Stomach (tissue), 4 donors: ENCODE results near the gene TMEM120B.

Experiments
- EP300 ChIP-seq: sonication (generic); formaldehyde crosslinking; IDR thresholded peaks from one replicate; pipeline ENCODE4 v1.6.1; 2017; ENCODE audit warnings: antibody characterized with exemption
- POLR2A ChIP-seq, 4 donors: fragments of 450-650 bp; IDR thresholded peaks; one replicate each; pipeline ENCODE4 v1.6.1; 2016; ENCODE audit warnings: antibody characterized with exemption in 4 of 4, control low read depth in 2 of 4, mild to moderate bottlenecking in 1 of 4, moderate library complexity in 1 of 4
- POLR2AphosphoS5 ChIP-seq, 3 donors: sonication (generic); formaldehyde crosslinking; IDR thresholded peaks; one replicate each; pipeline ENCODE4 v1.6.1; 2016; ENCODE audit warnings: antibody characterized with exemption in 3 of 3
- TF ChIP-seq, protein P1 (sequence below), 7 experiments: fragments of 450-650 bp in 4 of 7; fragments of 200-600 bp in 3 of 7; sonication (generic) in 3 of 7; IDR thresholded peaks; one replicate each; pipeline ENCODE4 v1.5.1; 2016 to 2019; ENCODE audit warnings: antibody characterized with exemption in 7 of 7, control low read depth in 2 of 7, mild to moderate bottlenecking in 1 of 7

DNA sequence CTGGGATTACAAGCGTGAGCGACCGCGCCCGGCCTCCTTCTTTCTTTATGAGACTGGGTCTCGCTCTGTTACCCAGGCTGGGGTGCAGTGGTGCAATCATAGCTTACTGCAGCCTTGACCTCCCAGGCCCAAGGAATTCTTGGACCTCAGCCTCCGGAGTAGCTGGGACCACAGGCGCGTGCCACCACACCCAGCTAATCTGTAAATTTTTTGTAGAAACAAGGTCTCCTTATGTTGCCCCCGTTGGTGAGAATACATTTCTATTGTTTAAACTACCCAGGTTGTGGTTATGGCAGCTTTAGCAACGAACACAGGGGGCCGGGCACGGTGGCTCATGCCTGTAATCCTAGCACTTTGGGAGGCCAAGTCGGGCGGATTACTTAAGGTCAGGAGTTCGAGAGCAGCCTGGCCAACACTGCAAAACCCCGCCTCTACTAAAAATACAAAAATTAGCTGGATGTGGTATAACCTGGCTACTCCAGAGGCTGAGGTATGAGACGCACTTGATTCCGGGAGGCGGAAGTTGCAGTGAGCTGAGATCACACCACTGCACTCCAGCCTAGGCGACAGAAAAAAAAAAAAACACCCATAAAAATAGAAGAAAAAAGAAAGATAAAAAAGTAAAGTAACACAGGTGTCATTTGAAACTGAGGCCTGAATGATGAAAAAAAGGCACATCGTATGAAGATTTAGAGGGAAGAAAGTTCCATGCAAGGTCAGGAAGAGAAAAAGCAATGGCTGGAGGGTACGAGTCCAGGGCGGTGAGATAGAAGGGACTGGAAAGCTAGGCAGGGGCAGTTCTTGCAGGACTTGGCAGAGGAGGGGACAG, 977 bp upstream of the TMEM120B start:
- TF ChIP-seq POLR2A (IDR thresholded peaks at IDR 0.05) (no peak), EP300 (no peak), POLR2AphosphoS5 (IDR thresholded peaks at IDR 0.05) (no peak)
- TF ChIP-seq, protein P1, sequence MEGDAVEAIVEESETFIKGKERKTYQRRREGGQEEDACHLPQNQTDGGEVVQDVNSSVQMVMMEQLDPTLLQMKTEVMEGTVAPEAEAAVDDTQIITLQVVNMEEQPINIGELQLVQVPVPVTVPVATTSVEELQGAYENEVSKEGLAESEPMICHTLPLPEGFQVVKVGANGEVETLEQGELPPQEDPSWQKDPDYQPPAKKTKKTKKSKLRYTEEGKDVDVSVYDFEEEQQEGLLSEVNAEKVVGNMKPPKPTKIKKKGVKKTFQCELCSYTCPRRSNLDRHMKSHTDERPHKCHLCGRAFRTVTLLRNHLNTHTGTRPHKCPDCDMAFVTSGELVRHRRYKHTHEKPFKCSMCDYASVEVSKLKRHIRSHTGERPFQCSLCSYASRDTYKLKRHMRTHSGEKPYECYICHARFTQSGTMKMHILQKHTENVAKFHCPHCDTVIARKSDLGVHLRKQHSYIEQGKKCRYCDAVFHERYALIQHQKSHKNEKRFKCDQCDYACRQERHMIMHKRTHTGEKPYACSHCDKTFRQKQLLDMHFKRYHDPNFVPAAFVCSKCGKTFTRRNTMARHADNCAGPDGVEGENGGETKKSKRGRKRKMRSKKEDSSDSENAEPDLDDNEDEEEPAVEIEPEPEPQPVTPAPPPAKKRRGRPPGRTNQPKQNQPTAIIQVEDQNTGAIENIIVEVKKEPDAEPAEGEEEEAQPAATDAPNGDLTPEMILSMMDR (IDR thresholded peaks at IDR 0.05), result no peak
